ENCODE data around the gene CD7.

The CD7 gene

GRCh38 chr17:82346342-82347300, 29.2 kb upstream of the CD7 start:
- no peak for TF ChIP-seq CTCF (IDR thresholded peaks at IDR 0.05; ENCODE audit: low read depth, low read length, missing control alignments)
- no peak overlapping the region for H3K4me3 ChIP-seq (ENCODE audit: low read depth, low read length)
- in situ Hi-C loops (cut with HindIII; ENCODE audit: low sequenced_read_pairs), result loop anchor here (10.0 kb wide), 1 partner anchor 68 kb away; the partner anchor contains the start of genes HEXD and OGFOD3
- no peak for DNase-seq (ENCODE audit: low read depth)

GRCh38 chr17:82345151-82345976, 28.0 kb upstream of the CD7 start:
- H3K4me3 ChIP-seq (ENCODE audit: low read depth, low read length), result no peak overlapping the region
- in situ Hi-C loops (cut with HindIII; ENCODE audit: low sequenced_read_pairs), result loop anchor here (10.0 kb wide), 1 partner anchor 69 kb away; the partner anchor contains the start of genes HEXD and OGFOD3
- no peak for DNase-seq (ENCODE audit: low read depth)
- no peak for TF ChIP-seq CTCF (IDR thresholded peaks at IDR 0.05; ENCODE audit: low read depth, low read length, missing control alignments)

- TF ChIP-seq CTCF (IDR thresholded peaks at IDR 0.05; ENCODE audit: low read depth, low read length, missing control alignments), result no peak
- no peak for DNase-seq (ENCODE audit: low read depth)
- no peak overlapping the region for H3K4me3 ChIP-seq (ENCODE audit: low read depth, low read length)
- in situ Hi-C loops (cut with HindIII; ENCODE audit: low sequenced_read_pairs), result loop anchor here (10.0 kb wide), 1 partner anchor 70 kb away; the partner anchor contains the start of genes HEXD and OGFOD3
Observed at GRCh38 chr17:82344175-82344907, 26.9 kb upstream of the CD7 start.

- DNase-seq (ENCODE audit: low read depth), result no peak
- H3K4me3 ChIP-seq (ENCODE audit: low read depth, low read length), result no peak overlapping the region
- TF ChIP-seq CTCF (IDR thresholded peaks at IDR 0.05; ENCODE audit: low read depth, low read length, missing control alignments), result no peak
- in situ Hi-C loops (cut with HindIII; ENCODE audit: low sequenced_read_pairs), result loop anchor here (10.0 kb wide), 1 partner anchor 71 kb away; the partner anchor contains the start of genes HEXD and OGFOD3
Observed at GRCh38 chr17:82343560-82343959, 26.2 kb upstream of the CD7 start.

- no peak for DNase-seq (ENCODE audit: low read depth)
- in situ Hi-C loops (cut with HindIII; ENCODE audit: low sequenced_read_pairs), result loop anchor here (10.0 kb wide), 1 partner anchor 72 kb away; the partner anchor contains the start of genes HEXD and OGFOD3
- no peak overlapping the region for H3K4me3 ChIP-seq (ENCODE audit: low read depth, low read length)
- no peak for TF ChIP-seq CTCF (IDR thresholded peaks at IDR 0.05; ENCODE audit: low read depth, low read length, missing control alignments)
Observed at GRCh38 chr17:82342361-82343079, 25.1 kb upstream of the CD7 start.
